ENCODE measurements around the gene BTNL3. TPM values are rescaled to one million over a fixed set of nuclear protein-coding genes. Genes with fewer than 3 reads are reported as not detected.

BTNL3 gene
- total RNA-seq, 1 donor from 2014 or later, result not detected

- Histone ChIP-seq H3K36me3 (ENCODE audit: insufficient read depth, low read length) (no peaks in the 10 kb centered on the region), H3K4me2 (ENCODE audit: low read length) (no peak overlapping the region), H2AFZ (ENCODE audit: low read depth, low read length) (no peak overlapping the region), H3K4me3 (ENCODE audit: insufficient read depth, low read depth, low read length) (no peak overlapping the region), H3K9me3 (ENCODE audit: insufficient read depth, low read depth, low read length) (peaks cover 2% of the 10 kb centered on the region), H3K4me1 (ENCODE audit: insufficient read depth, low read length) (no peaks in the 10 kb centered on the region), H4K20me1 (ENCODE audit: insufficient read depth, low read length) (no peaks in the 10 kb centered on the region), H3K79me2 (ENCODE audit: insufficient read depth, low read length) (no peaks in the 10 kb centered on the region), H3K9ac (ENCODE audit: low read length) (no peak overlapping the region), H3K27ac (ENCODE audit: low read depth, low read length) (no peak overlapping the region), H3K27me3 (ENCODE audit: insufficient read depth, low read length) (no peaks in the 10 kb centered on the region)
- Mint-ChIP-seq H3K27ac (ENCODE audit: unreplicated experiment) (no peak overlapping the region), H3K36me3 (ENCODE audit: low read depth, unreplicated experiment) (no peaks in the 10 kb centered on the region), H3K9me3 (ENCODE audit: unreplicated experiment) (no peaks in the 10 kb centered on the region), H3K4me3 (ENCODE audit: unreplicated experiment) (no peak overlapping the region), H3K27me3 (ENCODE audit: low read depth, unreplicated experiment) (no peaks in the 10 kb centered on the region), H3K4me1 (ENCODE audit: low read depth, unreplicated experiment) (no peaks in the 10 kb centered on the region)
- FAIRE-seq (no peak), DNase-seq (ENCODE audit: low read depth) (no peak)
- TF ChIP-seq CTCF (IDR thresholded peaks at IDR 0.05; ENCODE audit: insufficient read depth, low read depth, low read length) (no peak), EZH2 (IDR thresholded peaks at IDR 0.05; ENCODE audit: insufficient read depth, low read length) (no peak)
These were observed 12.1 kb upstream of the BTNL3 start for GRCh38 chr5:180976518-180976917.

GRCh38 chr5:180977852-180978251, 10.8 kb upstream of the BTNL3 start:
- Histone ChIP-seq H3K4me2 (ENCODE audit: low read length) (no peak overlapping the region), H3K79me2 (ENCODE audit: insufficient read depth, low read length) (no peaks in the 10 kb centered on the region), H4K20me1 (ENCODE audit: insufficient read depth, low read length) (no peaks in the 10 kb centered on the region), H3K9me3 (ENCODE audit: insufficient read depth, low read depth, low read length) (peaks cover 2% of the 10 kb centered on the region), H3K36me3 (ENCODE audit: insufficient read depth, low read length) (no peaks in the 10 kb centered on the region), H3K27ac (ENCODE audit: low read depth, low read length) (no peak overlapping the region), H3K9ac (ENCODE audit: low read length) (no peak overlapping the region), H2AFZ (ENCODE audit: low read depth, low read length) (no peak overlapping the region), H3K4me3 (ENCODE audit: insufficient read depth, low read depth, low read length) (no peak overlapping the region), H3K27me3 (ENCODE audit: insufficient read depth, low read length) (no peaks in the 10 kb centered on the region), H3K4me1 (ENCODE audit: insufficient read depth, low read length) (no peaks in the 10 kb centered on the region)
- H3K27ac Mint-ChIP-seq (ENCODE audit: unreplicated experiment), result no peak overlapping the region
- no peak for TF ChIP-seq EZH2 (IDR thresholded peaks at IDR 0.05; ENCODE audit: insufficient read depth, low read length)
- no peak for TF ChIP-seq CTCF (IDR thresholded peaks at IDR 0.05; ENCODE audit: insufficient read depth, low read depth, low read length)
- FAIRE-seq (no peak), DNase-seq (ENCODE audit: low read depth) (no peak)
- H3K4me3 Mint-ChIP-seq (ENCODE audit: unreplicated experiment), result no peak overlapping the region
- no peaks in the 10 kb centered on the region for H3K4me1 Mint-ChIP-seq (ENCODE audit: low read depth, unreplicated experiment)
- no peaks in the 10 kb centered on the region for H3K27me3 Mint-ChIP-seq (ENCODE audit: low read depth, unreplicated experiment)
- H3K9me3 Mint-ChIP-seq (ENCODE audit: unreplicated experiment), result no peaks in the 10 kb centered on the region
- H3K36me3 Mint-ChIP-seq (ENCODE audit: low read depth, unreplicated experiment), result no peaks in the 10 kb centered on the region

- Histone ChIP-seq H4K20me1 (ENCODE audit: insufficient read depth, low read length) (no peaks in the 10 kb centered on the region), H3K4me1 (ENCODE audit: insufficient read depth, low read length) (no peaks in the 10 kb centered on the region), H3K4me2 (ENCODE audit: low read length) (no peak overlapping the region), H2AFZ (ENCODE audit: low read depth, low read length) (no peak overlapping the region), H3K36me3 (ENCODE audit: insufficient read depth, low read length) (no peaks in the 10 kb centered on the region), H3K79me2 (ENCODE audit: insufficient read depth, low read length) (no peaks in the 10 kb centered on the region), H3K4me3 (ENCODE audit: insufficient read depth, low read depth, low read length) (no peak overlapping the region), H3K27me3 (ENCODE audit: insufficient read depth, low read length) (no peaks in the 10 kb centered on the region), H3K27ac (ENCODE audit: low read depth, low read length) (no peak overlapping the region), H3K9ac (ENCODE audit: low read length) (no peak overlapping the region), H3K9me3 (ENCODE audit: insufficient read depth, low read depth, low read length) (peaks cover 2% of the 10 kb centered on the region)
- TF ChIP-seq CTCF (IDR thresholded peaks at IDR 0.05; ENCODE audit: insufficient read depth, low read depth, low read length), result no peak
- TF ChIP-seq EZH2 (IDR thresholded peaks at IDR 0.05; ENCODE audit: insufficient read depth, low read length), result no peak
- Mint-ChIP-seq H3K27ac (ENCODE audit: unreplicated experiment) (no peak overlapping the region), H3K4me3 (ENCODE audit: unreplicated experiment) (no peak overlapping the region), H3K9me3 (ENCODE audit: unreplicated experiment) (no peaks in the 10 kb centered on the region), H3K4me1 (ENCODE audit: low read depth, unreplicated experiment) (no peaks in the 10 kb centered on the region), H3K36me3 (ENCODE audit: low read depth, unreplicated experiment) (no peaks in the 10 kb centered on the region), H3K27me3 (ENCODE audit: low read depth, unreplicated experiment) (no peaks in the 10 kb centered on the region)
- FAIRE-seq (no peak), DNase-seq (ENCODE audit: low read depth) (no peak)
These were observed 6.5 kb upstream of the BTNL3 start for GRCh38 chr5:180982008-180982741.
